Body of pancreas (tissue), 4 donors: Measurements from ENCODE around the gene TRPC4. TPM values are rescaled to one million over a fixed set of nuclear protein-coding genes. Genes with fewer than 3 reads are reported as not detected.

Experiments used
- ATAC-seq: fragments of 150-250 bp; one replicate; pipeline ENCODE4 v1.9.1; 2016
- DNase-seq, 4 donors: peaks; one replicate each; pipeline ENCODE4 v3.0.0-alpha.2; 2019
- H3K27ac ChIP-seq, 4 donors: fragments of 200-600 bp; sonication (generic); 1 replicate in 3 of 4; 2 replicates in 1 of 4; pipeline versions ENCODE4 v1.5.1 to v1.6.1; 2016 to 2019; ENCODE audit warnings: mild to moderate bottlenecking in 1 of 4, mixed read lengths in 1 of 4, moderate library complexity in 1 of 4
- H3K27me3 ChIP-seq, 2 donors: fragments of 200-600 bp; sonication (generic); one replicate each; pipeline ENCODE4 v1.6.0; 2016; ENCODE audit warnings: mild to moderate bottlenecking in 1 of 2
- H3K36me3 ChIP-seq, 2 donors: fragments of 200-600 bp; sonication (generic); replicated peaks in 1 of 2; 2 replicates each; pipeline ENCODE4 v1.5.1; 2016; ENCODE audit warnings: low read depth in 2 of 2; ENCODE audit not compliant: insufficient read depth in 1 of 2
- H3K4me1 ChIP-seq: fragments of 200-600 bp; sonication (generic); one replicate; pipeline ENCODE4 v1.6.0; 2016
- H3K4me3 ChIP-seq, 2 donors: fragments of 200-600 bp; sonication (generic); 1 replicate in 1 of 2; 2 replicates in 1 of 2; pipeline ENCODE4 v1.5.1; 2016 to 2019
- H3K9me3 ChIP-seq, 3 donors: fragments of 200-600 bp; sonication (generic); 1 replicate in 2 of 3; 2 replicates in 1 of 3; pipeline ENCODE4 v1.5.1; 2016
- CTCF ChIP-seq, 7 experiments: fragments of 450-650 bp in 4 of 7; fragments of 200-600 bp in 3 of 7; sonication (generic) in 3 of 7; IDR thresholded peaks; one replicate each; pipeline ENCODE4 v1.5.1; 2016 to 2019; ENCODE audit warnings: antibody characterized with exemption in 7 of 7
- POLR2A ChIP-seq, 3 donors: fragments of 450-650 bp; IDR thresholded peaks; one replicate each; pipeline ENCODE4 v1.6.1; 2016; ENCODE audit warnings: antibody characterized with exemption in 3 of 3, mild to moderate bottlenecking in 2 of 3
- WGBS, 2 donors: methylation state at CpG; one replicate each; pipeline ENCODE4 v1.1.5; 2017; 5-methylcytosine and 5-hydroxymethylcytosine counted together
- intact Hi-C: fragments of 100-400 bp; cut with DNase I; formaldehyde crosslinking; loops from one replicate; pipeline ENCODE4 v1.15.1; 2023
- total RNA-seq, 2 donors: library from RNA; depleted of rRNA; stranded (reverse); fragments of >200 nt; gene quantifications; one replicate each; pipeline ENCODE4 v1.1.0, GENCODE V29; 2016

The TRPC4 gene
- total RNA-seq, 2 donors from 2014 or later: 0.33 to 2.6 TPM

- ATAC-seq (no peak), DNase-seq (no peak)
- H3K27ac ChIP-seq: no peak overlapping the region
- H3K4me3 ChIP-seq: no peak overlapping the region
- WGBS, 2 donors: 57 to 63% methylated on average over 1 of the region's 1 CpG
- intact Hi-C loops: no loop called here
- no peaks in the 10 kb centered on the region for H3K27me3 ChIP-seq
- no peaks in the 10 kb centered on the region for H3K9me3 ChIP-seq
- H3K4me1 ChIP-seq: no peaks in the 10 kb centered on the region
- TF ChIP-seq POLR2A (IDR thresholded peaks at IDR 0.05) (no peak), CTCF (IDR thresholded peaks at IDR 0.05) (no peak)
- H3K36me3 ChIP-seq: no peaks in the 10 kb centered on the region
These were observed 199.7 kb downstream of the TRPC4 start for GRCh38 chr13:37669845-37670244.

- H3K4me1 ChIP-seq: no peaks in the 10 kb centered on the region
- no peak for ATAC-seq
- H3K9me3 ChIP-seq: no peaks in the 10 kb centered on the region
- no peaks in the 10 kb centered on the region for H3K27me3 ChIP-seq
- intact Hi-C loops: no loop called here
- TF ChIP-seq CTCF (IDR thresholded peaks at IDR 0.05): no peak
- TF ChIP-seq POLR2A (IDR thresholded peaks at IDR 0.05): no peak
- no peaks in the 10 kb centered on the region for H3K36me3 ChIP-seq
- H3K4me3 ChIP-seq: no peak overlapping the region
- H3K27ac ChIP-seq: no peak overlapping the region
- no peak for DNase-seq
- WGBS, 2 donors: 55 to 58% methylated on average over 3 of the region's 3 CpGs
These were observed 201.9 kb downstream of the TRPC4 start for GRCh38 chr13:37667702-37668101.

- no peak for DNase-seq
- H3K27me3 ChIP-seq: no peaks in the 10 kb centered on the region
- no peak for TF ChIP-seq CTCF (IDR thresholded peaks at IDR 0.05)
- TF ChIP-seq POLR2A (IDR thresholded peaks at IDR 0.05): no peak
- H3K27ac ChIP-seq: no peak overlapping the region
- no peak for ATAC-seq
- no peaks in the 10 kb centered on the region for H3K4me1 ChIP-seq
- intact Hi-C loops: no loop called here
- 48 to 60% methylated on average over 2 of the region's 2 CpGs for WGBS, 2 donors
- no peak overlapping the region for H3K4me3 ChIP-seq
- H3K9me3 ChIP-seq: no peaks in the 10 kb centered on the region
- H3K36me3 ChIP-seq: no peaks in the 10 kb centered on the region
These were observed 203.5 kb downstream of the TRPC4 start for GRCh38 chr13:37666036-37666435.

- Histone ChIP-seq H3K4me1 (no peaks in the 10 kb centered on the region), H3K36me3 (no peaks in the 10 kb centered on the region), H3K27ac (no peak overlapping the region), H3K4me3 (no peak overlapping the region), H3K27me3 (no peaks in the 10 kb centered on the region), H3K9me3 (no peaks in the 10 kb centered on the region)
- intact Hi-C loops: no loop called here
- no peak for ATAC-seq
- WGBS, 2 donors: 41 to 53% methylated on average over 2 of the region's 2 CpGs
- no peak for DNase-seq
- TF ChIP-seq POLR2A (IDR thresholded peaks at IDR 0.05): no peak
- no peak for TF ChIP-seq CTCF (IDR thresholded peaks at IDR 0.05)
These were observed 204.2 kb downstream of the TRPC4 start for GRCh38 chr13:37665420-37665819.

- Histone ChIP-seq H3K9me3 (no peaks in the 10 kb centered on the region), H3K36me3 (no peaks in the 10 kb centered on the region), H3K4me3 (no peak overlapping the region), H3K4me1 (no peaks in the 10 kb centered on the region), H3K27me3 (no peaks in the 10 kb centered on the region), H3K27ac (no peak overlapping the region)
- WGBS, 2 donors: 67 to 68% methylated on average over 4 of the region's 4 CpGs
- DNase-seq (no peak), ATAC-seq (no peak)
- TF ChIP-seq POLR2A (IDR thresholded peaks at IDR 0.05) (no peak), CTCF (IDR thresholded peaks at IDR 0.05) (no peak)
- intact Hi-C loops: no loop called here
These were observed 205.8 kb downstream of the TRPC4 start for GRCh38 chr13:37663724-37664123.
